ENCODE measurements around the gene GATA5. TPM values are rescaled to one million over a fixed set of nuclear protein-coding genes. Genes with fewer than 3 reads are reported as not detected.

GATA5 gene
- total and polyA plus RNA-seq, 4 donors: 0.49 to 15.2 (median 1.3) TPM

- peaks cover 0 to 76% (median 46%) of the 10 kb centered on the region in 5 donors for H3K4me1 ChIP-seq (ENCODE audit: control insufficient read depth in 5 of 5, insufficient read depth in 5 of 5, low read length in 5 of 5)
- no peaks in the 10 kb centered on the region for H3K9me3 ChIP-seq (ENCODE audit: control insufficient read depth in 4 of 4, insufficient read depth in 3 of 4, low read length in 3 of 4)
- DNase-seq (no peak), ATAC-seq (ENCODE audit: insufficient read depth, low FRiP score) (no peak)
- H3K4me3 ChIP-seq: no peak overlapping the region
- no peak for TF ChIP-seq CTCF (IDR thresholded peaks at IDR 0.05; ENCODE audit: control extremely low read depth, extremely low read depth)
- peaks cover 0 to 10% (median 3%) of the 10 kb centered on the region in 3 donors for H3K27me3 ChIP-seq (ENCODE audit: control insufficient read depth in 3 of 3, insufficient read depth in 3 of 3, low read length in 2 of 3)
- 47 to 58% methylated on average over 17 of the region's 17 CpGs for WGBS, 2 donors
- H3K27ac ChIP-seq (ENCODE audit: low read depth in 1 of 2, low read length in 1 of 2): no peak overlapping the region
- H3K36me3 ChIP-seq (ENCODE audit: control insufficient read depth in 4 of 4, insufficient read depth in 4 of 4, low read length in 4 of 4): no peaks in the 10 kb centered on the region
- H3K9ac ChIP-seq (ENCODE audit: insufficient read depth in 1 of 2, low read length in 2 of 2): no peak overlapping the region
Observed at GRCh38 chr20:62485701-62486089, 9.9 kb upstream of the GATA5 start.

- Histone ChIP-seq H3K36me3 (ENCODE audit: control insufficient read depth in 4 of 4, insufficient read depth in 4 of 4, low read length in 4 of 4) (no peaks in the 10 kb centered on the region), H3K4me1 (ENCODE audit: control insufficient read depth in 5 of 5, insufficient read depth in 5 of 5, low read length in 5 of 5) (peaks cover 0 to 81% (median 46%) of the 10 kb centered on the region in 5 donors), H3K4me3 (no peak overlapping the region), H3K27me3 (ENCODE audit: control insufficient read depth in 3 of 3, insufficient read depth in 3 of 3, low read length in 2 of 3) (peaks cover 0 to 10% (median 8%) of the 10 kb centered on the region in 3 donors), H3K27ac (ENCODE audit: low read depth in 1 of 2, low read length in 1 of 2) (no peak overlapping the region), H3K9ac (ENCODE audit: insufficient read depth in 1 of 2, low read length in 2 of 2) (no peak overlapping the region), H3K9me3 (ENCODE audit: control insufficient read depth in 4 of 4, insufficient read depth in 3 of 4, low read length in 3 of 4) (no peaks in the 10 kb centered on the region)
- ATAC-seq (ENCODE audit: insufficient read depth, low FRiP score) (no peak), DNase-seq (peak; percentile 97 to 99 (median 98))
- 9 to 14% methylated on average over 21 of the region's 21 CpGs for WGBS, 2 donors
- TF ChIP-seq CTCF (IDR thresholded peaks at IDR 0.05; ENCODE audit: control extremely low read depth, extremely low read depth): no peak
Observed at GRCh38 chr20:62485062-62485700, 9.4 kb upstream of the GATA5 start.

DNA sequence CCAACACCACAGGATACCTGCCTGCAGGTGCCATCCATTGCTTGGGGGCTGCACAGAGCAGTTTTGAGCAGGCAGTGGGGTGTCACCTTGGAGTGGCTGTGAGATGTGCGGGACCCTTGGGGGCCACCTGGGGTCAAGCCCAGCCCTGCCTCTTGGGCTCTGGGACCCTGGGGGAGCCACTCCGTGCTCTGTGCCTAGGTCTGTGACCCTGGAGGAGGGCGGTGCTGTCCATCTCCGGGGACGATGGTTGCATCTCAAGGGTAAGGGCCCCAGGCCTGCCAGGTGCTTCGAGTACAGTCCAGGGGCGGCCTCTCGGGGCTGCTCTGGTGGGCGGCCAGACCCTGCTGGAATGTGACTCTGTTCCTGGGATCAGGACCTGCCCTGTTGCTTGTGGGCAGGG is 8.7 kb upstream of the GATA5 start:
- H3K4me3 ChIP-seq: no peak overlapping the region
- no peak for TF ChIP-seq CTCF (IDR thresholded peaks at IDR 0.05; ENCODE audit: control extremely low read depth, extremely low read depth)
- H3K27me3 ChIP-seq (ENCODE audit: control insufficient read depth in 3 of 3, insufficient read depth in 3 of 3, low read length in 2 of 3): peaks cover 0 to 10% (median 10%) of the 10 kb centered on the region in 3 donors
- H3K9ac ChIP-seq (ENCODE audit: insufficient read depth in 1 of 2, low read length in 2 of 2): no peak overlapping the region
- no peak for DNase-seq
- H3K4me1 ChIP-seq (ENCODE audit: control insufficient read depth in 5 of 5, insufficient read depth in 5 of 5, low read length in 5 of 5): peaks cover 0 to 82% (median 46%) of the 10 kb centered on the region in 5 donors
- H3K36me3 ChIP-seq (ENCODE audit: control insufficient read depth in 4 of 4, insufficient read depth in 4 of 4, low read length in 4 of 4): no peaks in the 10 kb centered on the region
- WGBS, 2 donors: 74 to 86% methylated on average over 9 of the region's 9 CpGs
- no peak for ATAC-seq (ENCODE audit: insufficient read depth, low FRiP score)
- no peak overlapping the region for H3K27ac ChIP-seq (ENCODE audit: low read depth in 1 of 2, low read length in 1 of 2)
- no peaks in the 10 kb centered on the region for H3K9me3 ChIP-seq (ENCODE audit: control insufficient read depth in 4 of 4, insufficient read depth in 3 of 4, low read length in 3 of 4)
